ENCODE data around the gene TBC1D22A.
A peak's percentile ranks its signal among the peaks of the same experiment; 100 is the strongest.

TBC1D22A gene

DNA sequence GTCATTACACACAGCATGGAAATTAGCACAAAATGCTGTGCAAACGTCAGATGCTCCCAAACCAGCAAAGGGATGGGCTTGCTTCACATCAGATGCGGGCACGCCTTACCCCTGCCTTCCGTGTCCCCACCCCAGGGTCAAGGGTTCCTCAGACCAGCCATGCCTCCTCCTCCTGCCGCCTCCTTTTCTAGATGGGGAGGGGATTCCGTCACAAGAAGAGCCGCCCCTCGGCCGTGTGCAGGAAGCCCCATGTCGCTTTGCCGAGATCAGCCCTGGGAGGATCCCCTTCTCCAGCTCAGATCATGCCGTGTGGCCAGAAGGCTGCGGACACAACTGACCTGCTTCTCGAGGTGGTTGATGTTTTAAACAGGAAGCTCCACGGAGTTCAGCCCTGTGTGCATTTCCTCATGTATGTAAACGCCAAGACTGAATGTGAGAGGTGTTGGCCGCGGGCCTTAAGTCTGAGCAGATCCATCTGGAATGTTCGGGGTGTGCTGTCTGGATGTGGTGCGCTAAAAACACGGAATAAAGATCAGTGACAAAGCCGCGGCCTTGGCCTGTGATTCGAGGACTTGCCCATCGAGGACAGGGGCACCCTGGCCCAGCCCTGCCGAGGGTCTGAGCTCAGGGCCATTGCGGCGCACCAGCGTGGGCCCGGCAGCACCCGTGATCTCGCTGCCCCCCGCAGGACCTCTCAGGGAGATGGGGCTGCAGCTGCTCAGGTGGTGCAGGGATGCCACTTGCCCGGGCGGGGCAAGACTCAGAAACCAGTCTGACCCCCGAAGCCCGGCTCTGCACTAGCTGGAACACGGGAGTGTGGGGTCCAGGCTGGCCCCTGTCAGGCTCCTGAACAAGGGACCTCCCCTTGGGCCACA, 412.9 kb downstream of the TBC1D22A start:
- no peak for DNase-seq

- DNase-seq: no peak
Observed at GRCh38 chr22:47176026-47176389, 413.6 kb downstream of the TBC1D22A start.

- no peak for DNase-seq
Observed at GRCh38 chr22:47176573-47177333, 414.3 kb downstream of the TBC1D22A start.

- DNase-seq: no peak
Observed at GRCh38 chr22:47177334-47177815, 414.9 kb downstream of the TBC1D22A start.

GRCh38 chr22:47178339-47178738, 415.9 kb downstream of the TBC1D22A start:
- no peak for DNase-seq

- no peak for DNase-seq
Observed at GRCh38 chr22:47180796-47181195, 418.3 kb downstream of the TBC1D22A start.

DNA sequence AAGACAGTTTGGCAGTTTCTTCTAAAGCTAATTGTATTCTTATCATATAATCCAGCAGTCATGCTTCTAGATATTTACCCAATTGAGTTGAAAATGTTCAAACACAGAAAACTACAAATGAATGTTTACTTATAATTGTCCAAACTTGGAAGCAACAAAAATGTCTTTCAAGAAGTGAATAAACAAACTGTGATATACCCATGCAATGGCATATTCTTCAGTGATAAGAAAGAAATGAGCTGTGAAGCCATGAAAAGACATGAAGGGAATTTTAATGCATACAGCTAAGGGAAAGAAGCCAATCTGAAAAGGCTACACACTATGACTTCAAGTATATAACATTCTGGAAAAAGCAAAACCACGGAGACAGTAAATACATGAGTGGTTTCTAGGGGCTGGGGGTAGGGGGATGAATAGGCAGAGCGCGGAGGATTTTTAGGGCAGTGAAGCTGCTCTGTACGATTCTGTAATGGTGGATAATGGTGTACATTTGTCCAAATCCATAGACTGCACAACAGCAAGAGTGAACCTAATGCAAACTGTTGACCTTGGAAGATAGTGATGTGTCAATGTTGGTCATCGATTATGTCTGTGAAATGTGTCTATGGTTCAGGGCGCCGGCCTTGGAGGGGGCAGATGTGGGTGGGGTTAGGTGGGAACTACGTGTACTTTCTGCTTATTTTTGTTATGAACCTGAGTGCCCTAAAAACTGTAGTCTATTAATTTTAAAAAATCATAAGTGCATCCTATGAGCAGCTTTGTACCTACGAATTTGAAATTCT, 424.9 kb downstream of the TBC1D22A start:
- DNase-seq: no peak

DNA sequence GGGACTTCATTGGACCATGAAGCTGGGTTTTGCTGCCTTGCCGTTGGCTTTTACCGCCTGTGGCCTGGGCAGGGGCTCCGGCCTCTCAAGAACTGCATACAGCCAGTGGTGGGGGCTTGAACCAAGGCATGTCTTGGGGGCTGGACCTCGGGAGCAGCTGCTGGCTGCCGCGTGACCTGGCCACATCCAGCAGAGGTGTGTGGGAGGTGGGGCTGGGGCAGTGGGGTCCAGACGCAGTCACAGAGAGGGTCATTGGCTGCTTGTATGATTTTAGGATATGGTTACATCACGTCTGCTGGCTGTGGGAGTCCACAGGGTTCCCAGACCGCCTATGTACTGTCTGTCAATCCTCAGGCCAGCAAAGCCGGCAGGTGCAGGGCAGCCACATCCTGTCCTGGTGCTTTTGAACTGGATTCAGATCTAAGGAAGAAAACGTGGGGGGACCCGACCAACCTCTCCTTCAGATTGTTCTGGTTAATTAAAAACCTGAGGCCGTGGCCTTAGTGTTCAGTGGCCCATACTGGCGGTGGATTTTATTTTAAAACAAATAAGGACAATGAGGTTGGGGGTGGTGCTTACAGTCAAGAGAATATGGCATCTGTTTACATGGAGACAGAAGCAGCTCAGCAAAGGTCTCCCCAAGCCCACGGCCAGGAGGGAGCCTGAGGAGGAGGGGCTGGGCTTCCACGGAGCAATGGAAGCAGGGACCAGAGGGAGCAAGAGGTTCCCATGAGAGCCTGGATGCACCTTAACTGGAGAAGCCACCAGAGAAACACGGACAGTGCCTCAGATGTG, 426.0 kb downstream of the TBC1D22A start:
- no peak for DNase-seq

DNA sequence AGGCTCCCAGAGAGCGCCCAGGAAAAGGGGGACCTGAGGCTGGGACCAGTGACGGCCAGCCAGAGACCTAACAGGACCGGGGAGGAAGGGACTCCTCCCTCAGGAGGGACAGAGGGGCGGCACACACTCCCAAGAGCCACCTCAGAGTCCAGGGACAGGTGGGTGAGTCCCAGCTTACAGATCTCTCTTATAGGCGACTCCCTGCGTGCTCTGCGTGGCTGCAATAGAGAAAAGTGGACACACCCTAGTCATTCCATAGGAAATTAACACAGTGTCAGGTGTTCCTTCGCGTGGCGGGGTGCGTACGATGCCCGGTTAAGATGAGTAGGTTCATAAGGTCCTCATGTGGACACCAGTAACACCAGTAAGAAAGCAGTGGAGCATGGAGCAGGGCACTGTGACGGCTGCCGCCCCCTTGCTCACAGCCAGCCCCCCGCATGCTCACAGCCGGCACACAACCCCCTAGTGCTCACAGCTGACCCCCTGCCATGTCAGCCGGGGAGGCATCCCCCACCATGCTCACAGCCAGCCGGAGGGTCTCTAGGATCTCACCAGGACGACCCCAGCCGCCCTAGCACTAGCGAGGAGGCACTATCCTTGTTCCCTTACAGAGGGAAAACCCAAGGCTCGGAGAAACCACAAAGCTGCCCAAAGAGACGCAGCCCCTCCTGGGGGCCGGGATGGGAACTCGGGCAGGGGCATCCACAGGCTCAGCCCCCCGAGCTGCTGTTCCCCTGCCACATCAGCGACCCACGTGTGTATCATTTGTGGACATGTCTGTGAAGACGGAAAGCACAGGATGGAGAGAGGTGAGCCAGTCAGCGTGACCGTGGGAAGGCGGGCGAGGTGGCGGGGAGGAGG, 426.8 kb downstream of the TBC1D22A start:
- DNase-seq: no peak

DNA sequence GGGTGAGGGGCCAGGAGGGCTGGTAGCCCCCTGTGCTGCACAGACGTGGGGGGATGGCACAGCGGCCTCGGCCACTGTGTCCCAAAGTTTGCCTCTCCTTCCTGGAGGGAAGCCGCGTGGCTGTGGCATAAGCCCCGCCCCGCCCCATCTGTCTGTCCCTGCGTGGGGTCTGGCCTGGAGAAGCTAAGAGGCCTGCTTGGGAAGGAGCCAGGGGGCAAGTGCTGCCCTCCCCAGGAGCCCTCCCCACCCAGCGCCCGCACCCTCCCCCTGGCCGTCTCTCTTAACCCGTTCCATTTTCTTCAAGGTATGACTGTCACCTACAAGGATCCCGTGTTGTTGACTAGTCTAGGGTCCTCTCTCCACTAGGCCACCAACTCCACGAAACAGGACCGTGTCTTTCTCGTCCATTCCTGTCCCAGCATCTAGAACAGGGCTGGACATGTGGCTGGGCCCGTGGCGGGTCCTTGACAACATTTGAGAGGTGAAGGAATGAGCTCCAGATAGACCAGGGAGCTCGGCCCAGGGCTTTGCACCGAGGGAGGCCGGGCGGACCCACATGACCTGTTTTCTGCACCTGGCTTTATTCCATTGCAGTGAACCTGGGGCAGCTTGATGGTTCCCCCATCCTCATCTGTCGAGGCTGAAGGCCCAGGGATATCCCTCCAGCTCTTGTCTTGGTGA, 428.0 kb downstream of the TBC1D22A start:
- no peak for DNase-seq

DNA sequence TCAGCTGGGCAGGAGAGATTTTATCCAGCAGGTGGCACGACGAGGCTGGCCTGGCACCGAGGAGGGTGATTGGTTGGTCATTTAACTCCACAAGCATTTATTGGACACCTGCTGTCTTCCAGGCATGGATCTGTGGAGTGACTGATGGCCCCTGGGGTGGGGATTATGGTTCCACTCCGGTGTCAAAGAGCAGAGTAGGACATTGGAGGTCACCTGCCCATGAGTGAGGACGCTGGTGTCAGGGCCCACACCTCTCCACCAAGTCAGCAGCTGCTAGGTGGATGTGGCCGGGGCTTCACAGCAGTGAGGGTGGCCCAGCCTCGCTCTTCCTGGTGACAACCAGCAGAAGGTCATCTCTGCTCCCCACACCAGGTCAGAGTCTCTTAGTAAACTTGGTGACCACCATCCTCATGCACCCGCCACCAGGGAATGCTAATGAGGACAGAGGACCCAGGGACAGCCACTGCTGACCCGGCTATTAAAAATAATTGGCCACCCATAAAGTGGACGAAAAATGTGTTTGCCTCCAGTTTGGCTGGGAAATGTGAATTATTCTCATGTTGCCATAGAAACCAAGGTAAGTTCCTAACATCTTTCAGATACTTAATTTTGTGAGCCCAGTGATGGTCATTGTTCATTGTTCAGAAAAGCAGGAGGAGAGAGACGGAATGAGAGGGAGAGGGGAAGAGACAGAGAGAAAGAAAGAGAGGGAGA, 428.7 kb downstream of the TBC1D22A start:
- DNase-seq: no peak

- DNase-seq: peak in 13 of 51 donors; percentile 12 to 52 (median 27)
Observed at GRCh38 chr22:47191671-47192650, 429.5 kb downstream of the TBC1D22A start.

- DNase-seq: no peak
Observed at GRCh38 chr22:47192651-47193437, 430.4 kb downstream of the TBC1D22A start.

GRCh38 chr22:47193606-47194329, 431.3 kb downstream of the TBC1D22A start:
- DNase-seq: no peak

DNA sequence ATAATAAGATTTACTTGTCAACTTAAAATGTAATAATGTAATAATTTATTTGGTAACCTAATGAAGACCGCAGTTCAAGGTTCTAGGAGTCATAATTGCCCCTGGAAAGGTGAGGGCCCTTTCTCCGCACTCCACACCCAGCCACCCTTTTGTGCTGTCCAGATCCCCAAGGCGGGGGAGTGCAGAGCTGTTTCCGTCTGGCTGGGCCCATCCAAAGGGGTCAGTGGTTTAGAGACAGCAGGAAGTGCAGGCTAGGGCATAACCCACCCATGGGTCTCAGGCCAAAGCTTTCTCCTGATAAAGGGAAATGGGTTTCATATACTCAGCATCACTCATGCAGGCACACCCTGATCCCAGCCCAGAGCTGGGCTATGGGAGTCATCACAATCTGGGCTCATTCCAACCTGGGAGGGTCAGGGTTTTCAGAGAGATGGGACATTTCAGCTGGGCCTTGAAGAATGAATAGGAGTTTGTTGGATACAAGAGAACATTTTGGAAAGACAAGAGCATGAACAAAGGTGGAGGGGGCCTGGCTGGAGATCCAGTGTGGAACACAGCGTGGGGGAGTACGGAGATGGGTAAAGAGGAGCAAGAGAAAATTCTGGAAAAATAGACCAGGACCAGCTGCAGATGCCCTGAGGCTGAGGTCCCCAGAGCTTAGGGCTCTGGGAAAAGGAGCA, 432.2 kb downstream of the TBC1D22A start:
- DNase-seq: no peak

All from hypothalamus (tissue), 51 donors.